Fibroblast of lung (primary cell): ENCODE data around the gene ATAT1. TPM values are rescaled to one million over a fixed set of nuclear protein-coding genes. Genes with fewer than 3 reads are reported as not detected.

Experiments
- DNase-seq, 2 donors: peaks; one replicate each; pipeline versions ENCODE4 v3.0.0 to v3.0.0-alpha.2; 2010; ENCODE audit warnings: low read depth in 2 of 2
- H2AFZ ChIP-seq: 2 replicates; pipeline ENCODE4 v1.5.1; 2012; ENCODE audit warnings: low read length, control low read depth, inconsistent platforms
- H3K27ac ChIP-seq: 2 replicates; pipeline ENCODE4 v1.5.1; 2011; ENCODE audit warnings: low read length, control low read depth; ENCODE audit not compliant: insufficient read depth
- H3K27me3 ChIP-seq: 2 replicates; pipeline ENCODE4 v1.5.1; 2011; ENCODE audit warnings: mild to moderate bottlenecking, low read length; ENCODE audit not compliant: control insufficient read depth, insufficient read depth
- H3K36me3 ChIP-seq: 2 replicates; pipeline ENCODE4 v1.5.1; 2011; ENCODE audit warnings: low read length; ENCODE audit not compliant: control insufficient read depth, insufficient read depth
- H3K4me1 ChIP-seq: 2 replicates; pipeline ENCODE4 v1.5.1; 2011; ENCODE audit warnings: low read length; ENCODE audit not compliant: control insufficient read depth, insufficient read depth; ENCODE audit errors: extremely low read depth
- H3K4me2 ChIP-seq: 2 replicates; pipeline ENCODE4 v1.5.1; 2011; ENCODE audit warnings: low read length, control low read depth; ENCODE audit not compliant: insufficient read depth; ENCODE audit errors: extremely low read depth
- H3K4me3 ChIP-seq, 4 experiments: fragments of 200-600 bp in 1 of 4; sonication (generic) in 1 of 4; replicated peaks in 1 of 4; 2 replicates each; pipeline ENCODE4 v1.5.1; 2011 to 2016; ENCODE audit warnings: low read length in 4 of 4, low read depth in 3 of 4, mild to moderate bottlenecking in 3 of 4, control low read depth in 2 of 4, inconsistent platforms in 1 of 4, mixed read lengths in 1 of 4; ENCODE audit not compliant: insufficient read depth in 1 of 4; ENCODE audit errors: control extremely low read depth in 1 of 4
- H3K79me2 ChIP-seq: 2 replicates; pipeline ENCODE4 v1.5.1; 2012; ENCODE audit warnings: mild to moderate bottlenecking, low read length, inconsistent platforms; ENCODE audit not compliant: control insufficient read depth, insufficient read depth
- H3K9ac ChIP-seq: 2 replicates; pipeline ENCODE4 v1.5.1; 2011; ENCODE audit warnings: mild to moderate bottlenecking, low read length, control low read depth; ENCODE audit not compliant: insufficient read depth
- H3K9me3 ChIP-seq: 2 replicates; pipeline ENCODE4 v1.5.1; 2012; ENCODE audit warnings: low read depth, low read length; ENCODE audit not compliant: control insufficient read depth, insufficient read depth
- H4K20me1 ChIP-seq: 2 replicates; pipeline ENCODE4 v1.5.1; 2011; ENCODE audit warnings: low read length; ENCODE audit not compliant: control insufficient read depth, insufficient read depth; ENCODE audit errors: extremely low read depth
- EZH2 ChIP-seq: IDR thresholded peaks from 2 replicates; pipeline ENCODE4 v1.5.1; 2012; ENCODE audit warnings: low read length, control low read depth, mild to moderate bottlenecking; ENCODE audit errors: missing control alignments
- polyA plus RNA-seq, 2 donors: library from polyadenylated mRNA; depleted of rRNA in 1 of 2; stranded (reverse) in 1 of 2; unstranded in 1 of 2; fragments of >200 nt; gene quantifications; 2 replicates each; pipeline ENCODE4 v1.2.1, GENCODE V29; 2011 to 2012; ENCODE audit warnings: missing spikeins in 1 of 2
- total RNA-seq: library from RNA; depleted of rRNA; stranded (reverse); fragments of >200 nt; gene quantifications from 2 replicates; pipeline ENCODE4 v1.2.1, GENCODE V29; 2014
- TF ChIP-seq, protein P1 (sequence below), 2 donors: IDR thresholded peaks in 1 of 2; conservative IDR thresholded peaks in 1 of 2; 1 replicate in 1 of 2; 2 replicates in 1 of 2; pipeline ENCODE4 v1.5.1; 2011 to 2012; ENCODE audit warnings: low read length in 2 of 2, control low read depth in 1 of 2, inconsistent platforms in 1 of 2, low read depth in 1 of 2, mild to moderate bottlenecking in 1 of 2

The ATAT1 gene
- total and polyA plus RNA-seq, 2 donors (not counting 1 experiment from before 2014, with no cell fraction given) = 5.1 to 6.8 TPM

DNA sequence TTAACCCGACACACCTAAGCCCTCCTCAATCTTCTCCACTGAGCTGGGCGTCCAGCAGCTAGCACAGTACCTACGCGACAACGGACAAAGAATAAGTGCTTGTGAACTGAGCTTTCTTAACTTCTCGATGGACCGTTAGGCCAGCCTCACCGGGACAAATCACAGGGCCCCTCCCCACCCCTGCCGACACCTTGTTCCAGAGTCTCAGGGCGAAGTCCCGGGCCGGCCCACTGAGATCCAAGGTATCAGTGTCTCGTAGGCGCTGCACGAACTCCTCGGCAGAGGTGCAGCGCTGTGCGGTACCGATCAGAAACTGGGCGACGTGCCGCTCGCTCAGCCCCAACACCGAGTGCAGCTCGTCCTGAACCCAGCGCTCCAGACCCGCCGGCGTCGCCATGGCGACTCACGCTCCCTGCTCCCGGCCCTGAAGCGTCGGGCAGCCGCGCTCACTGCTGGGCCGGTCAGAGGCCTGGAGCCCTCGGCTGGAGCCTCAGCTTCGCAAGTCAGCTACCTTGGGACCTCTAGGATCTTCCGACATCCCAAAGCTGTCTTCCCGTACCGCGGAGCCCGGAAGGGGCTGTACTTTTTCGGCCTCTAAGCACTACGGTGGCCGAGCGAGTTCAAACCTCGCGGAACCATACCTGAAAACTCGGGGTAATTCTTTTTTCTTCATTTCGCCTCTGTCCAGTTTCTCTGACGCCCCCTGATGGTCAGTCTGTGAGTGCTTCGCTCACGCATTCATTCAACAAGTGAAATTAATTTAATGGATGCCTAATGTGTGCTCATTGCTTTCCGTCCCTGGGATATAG is 46.0 kb downstream of the ATAT1 start, which contains the start of gene DHX16:
Gene DHX16 (minus strand): TSS at position 562 of the 809 bp plus-strand sequence. CDS start 165 bp downstream, at position 397.
- Histone ChIP-seq H3K9ac (peak within 1 kb of the TSS; percentile 89), H3K27me3 (no peaks in the 10 kb centered on the region), H3K36me3 (peaks cover 18% of the 10 kb centered on the region), H3K9me3 (no peaks in the 10 kb centered on the region), H3K27ac (peak within 1 kb of the TSS; percentile 83), H3K4me3 (peak within 1 kb of the TSS; percentile 81 to 100 (median 83)), H3K4me1 (peaks cover 6% of the 10 kb centered on the region), H2AFZ (peak within 1 kb of the TSS; percentile 84), H3K4me2 (peak within 1 kb of the TSS; percentile 95), H4K20me1 (no peaks in the 10 kb centered on the region), H3K79me2 (peaks cover 30% of the 10 kb centered on the region)
- TF ChIP-seq EZH2 = no peak
- TF ChIP-seq, protein P1, sequence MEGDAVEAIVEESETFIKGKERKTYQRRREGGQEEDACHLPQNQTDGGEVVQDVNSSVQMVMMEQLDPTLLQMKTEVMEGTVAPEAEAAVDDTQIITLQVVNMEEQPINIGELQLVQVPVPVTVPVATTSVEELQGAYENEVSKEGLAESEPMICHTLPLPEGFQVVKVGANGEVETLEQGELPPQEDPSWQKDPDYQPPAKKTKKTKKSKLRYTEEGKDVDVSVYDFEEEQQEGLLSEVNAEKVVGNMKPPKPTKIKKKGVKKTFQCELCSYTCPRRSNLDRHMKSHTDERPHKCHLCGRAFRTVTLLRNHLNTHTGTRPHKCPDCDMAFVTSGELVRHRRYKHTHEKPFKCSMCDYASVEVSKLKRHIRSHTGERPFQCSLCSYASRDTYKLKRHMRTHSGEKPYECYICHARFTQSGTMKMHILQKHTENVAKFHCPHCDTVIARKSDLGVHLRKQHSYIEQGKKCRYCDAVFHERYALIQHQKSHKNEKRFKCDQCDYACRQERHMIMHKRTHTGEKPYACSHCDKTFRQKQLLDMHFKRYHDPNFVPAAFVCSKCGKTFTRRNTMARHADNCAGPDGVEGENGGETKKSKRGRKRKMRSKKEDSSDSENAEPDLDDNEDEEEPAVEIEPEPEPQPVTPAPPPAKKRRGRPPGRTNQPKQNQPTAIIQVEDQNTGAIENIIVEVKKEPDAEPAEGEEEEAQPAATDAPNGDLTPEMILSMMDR (conservative IDR thresholded peaks at IDR 0.05 in 1 of 2, IDR thresholded peaks at IDR 0.05 in 1 of 2; ENCODE audit: low read depth in 1 of 2, low read length in 2 of 2) = peak; percentile 84 to 92
- DNase-seq = peak; percentile 98 to 99

DNA sequence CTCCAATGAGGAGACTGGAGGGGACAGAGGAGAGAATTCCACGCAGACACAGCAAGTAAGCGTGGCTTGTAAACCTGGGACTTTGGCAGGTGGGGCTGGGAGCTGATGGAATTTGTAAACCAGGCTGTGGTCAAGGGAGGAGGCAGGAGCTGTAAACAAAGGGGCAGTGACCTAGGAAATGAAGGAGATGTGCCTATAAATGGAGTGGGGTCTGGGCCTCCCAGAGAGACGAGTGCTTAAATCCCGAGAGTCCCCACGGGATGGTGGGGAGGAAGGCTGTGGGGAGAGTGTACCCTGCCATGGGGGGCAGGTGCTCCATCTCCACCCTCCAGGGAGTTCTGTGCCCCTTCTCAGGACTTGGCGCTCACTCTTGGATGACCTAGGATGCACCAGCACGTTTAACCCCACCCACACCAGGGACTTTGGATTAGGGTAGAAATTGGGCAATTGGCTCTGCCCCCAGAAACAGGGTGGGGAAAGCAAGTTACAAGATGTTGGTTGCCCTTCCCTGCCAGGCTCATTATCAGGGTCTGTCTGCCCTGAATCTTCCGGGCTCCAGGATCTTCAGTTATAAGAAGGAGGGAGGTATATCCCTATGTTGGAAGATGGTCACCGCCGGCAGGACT is 50.1 kb downstream of the ATAT1 start:
- Histone ChIP-seq H3K27me3 (no peaks in the 10 kb centered on the region), H3K4me1 (peaks cover 11% of the 10 kb centered on the region), H3K79me2 (peaks cover 55% of the 10 kb centered on the region), H4K20me1 (no peaks in the 10 kb centered on the region), H3K36me3 (peaks cover 21% of the 10 kb centered on the region), H3K4me3 (no peak overlapping the region), H2AFZ (no peak overlapping the region), H3K27ac (no peak overlapping the region), H3K4me2 (no peak overlapping the region), H3K9ac (no peak overlapping the region), H3K9me3 (no peaks in the 10 kb centered on the region)
- TF ChIP-seq EZH2 = no peak
- TF ChIP-seq, protein P1 (conservative IDR thresholded peaks at IDR 0.05 in 1 of 2, IDR thresholded peaks at IDR 0.05 in 1 of 2; ENCODE audit: low read depth in 1 of 2, low read length in 2 of 2) = no peak
- no peak for DNase-seq

DNA sequence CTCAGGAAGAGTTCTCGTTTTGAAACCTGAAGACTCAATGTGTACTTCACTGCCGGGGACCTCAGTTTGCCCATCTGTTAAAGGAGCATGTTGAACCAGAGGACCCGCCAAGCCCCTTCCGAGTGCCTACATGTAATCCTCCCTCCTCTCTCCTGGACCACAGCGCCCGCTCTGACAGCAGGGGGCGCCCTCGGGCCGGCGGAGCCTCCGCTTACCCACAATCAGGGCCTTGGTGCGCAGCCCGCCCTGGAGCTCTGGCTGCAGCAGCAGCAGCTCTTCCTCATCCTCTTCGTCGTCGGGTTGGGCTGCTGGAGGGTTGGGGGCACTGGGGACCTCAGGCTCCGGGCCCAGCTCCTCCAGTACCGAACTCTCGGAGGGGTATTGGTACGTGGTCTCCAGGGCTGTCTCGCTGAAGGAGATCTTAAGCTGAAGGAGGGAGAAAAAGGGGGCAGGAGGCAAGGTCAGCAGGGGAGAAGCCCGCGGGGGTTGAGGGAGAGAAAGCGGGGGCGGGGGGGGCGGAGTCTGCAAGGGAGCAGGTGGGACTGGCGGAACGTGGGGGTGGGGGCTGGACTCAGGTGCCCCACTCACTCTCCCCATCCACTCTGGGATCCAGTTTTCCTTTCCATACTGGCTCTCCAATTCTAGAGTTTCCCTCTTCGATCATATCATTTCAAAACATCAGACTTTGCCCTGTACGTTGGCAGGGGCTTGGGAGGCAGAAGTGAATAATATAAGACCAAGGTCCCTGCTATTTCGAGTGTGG is 52.5 kb downstream of the ATAT1 start:
- H3K27ac ChIP-seq = peak overlapping the region; percentile 13
- H3K9ac ChIP-seq = no peak overlapping the region
- H3K4me2 ChIP-seq = peak overlapping the region; percentile 97
- no peaks in the 10 kb centered on the region for H4K20me1 ChIP-seq
- peaks cover 26% of the 10 kb centered on the region for H3K36me3 ChIP-seq
- H3K4me1 ChIP-seq = peaks cover 10% of the 10 kb centered on the region
- peak overlapping the region in 3 of 4 experiments; percentile 35 to 95 (median 40) for H3K4me3 ChIP-seq
- no peaks in the 10 kb centered on the region for H3K9me3 ChIP-seq
- peaks cover 68% of the 10 kb centered on the region for H3K79me2 ChIP-seq
- no peaks in the 10 kb centered on the region for H3K27me3 ChIP-seq
- TF ChIP-seq, protein P1 (conservative IDR thresholded peaks at IDR 0.05 in 1 of 2, IDR thresholded peaks at IDR 0.05 in 1 of 2; ENCODE audit: low read depth in 1 of 2, low read length in 2 of 2) = peak; percentile 94 to 95
- TF ChIP-seq EZH2 = no peak
- H2AFZ ChIP-seq = no peak overlapping the region
- DNase-seq = peak; percentile 69 to 79
